A549 (cell line): ENCODE measurements around the gene LY6G5C.

ENCODE experiments used
- BHLHE40 ChIP-seq: IDR thresholded peaks from 2 replicates; pipeline ENCODE4 v1.6.1; 2012; ENCODE audit warnings: low read depth, low read length, inconsistent platforms
- CTCF ChIP-seq: fragments of >200 bp; sonication (Bioruptor Twin); formaldehyde crosslinking; IDR thresholded peaks from 3 replicates; pipeline ENCODE4 v1.5.1; 2016
- EP300 ChIP-seq, 2 experiments: fragments of >200 bp; sonication (Bioruptor Twin); formaldehyde crosslinking; IDR thresholded peaks; 2 replicates in 1 of 2; 3 replicates in 1 of 2; pipeline ENCODE4 v1.6.1; 2016 to 2017
- MAFK ChIP-seq: fragments of 450-650 bp; IDR thresholded peaks from 2 replicates; pipeline ENCODE4 v1.6.1; 2014; ENCODE audit not compliant: partially characterized antibody
- NFE2L2 ChIP-seq: fragments of 150-350 bp; conservative IDR thresholded peaks from 2 replicates; pipeline ENCODE4 v1.6.1; 2014; ENCODE audit warnings: low read length
- POLR2A ChIP-seq: IDR thresholded peaks from 2 replicates; pipeline ENCODE4 v1.6.1; 2012; ENCODE audit warnings: mild to moderate bottlenecking, low read length
- POLR2AphosphoS2 ChIP-seq: conservative IDR thresholded peaks from 2 replicates; pipeline ENCODE4 v1.6.1; 2012; ENCODE audit warnings: low read length, improper control_type of control experiment, inconsistent platforms
- REST ChIP-seq: fragments of 200-600 bp; sonication (generic); IDR thresholded peaks from 2 replicates; pipeline ENCODE4 v1.6.1; 2016; ENCODE audit warnings: antibody characterized with exemption, mild to moderate bottlenecking, moderate library complexity

GRCh38 chr6:31687860-31688693, 7.2 kb upstream of the LY6G5C start:
- TF ChIP-seq NFE2L2 = no peak
- no peak for TF ChIP-seq CTCF
- TF ChIP-seq REST = no peak
- no peak for TF ChIP-seq POLR2A
- TF ChIP-seq BHLHE40 = no peak
- TF ChIP-seq EP300 (IDR thresholded peaks at IDR 0.05) = no peak
- TF ChIP-seq POLR2AphosphoS2 = no peak
- no peak for TF ChIP-seq MAFK
